Right lung (tissue), 5 donors: ENCODE results near the gene CD40. TPM values are rescaled to one million over a fixed set of nuclear protein-coding genes. Genes with fewer than 3 reads are reported as not detected.
A peak's percentile ranks its signal among the peaks of the same experiment; 100 is the strongest.

Experiments used
- DNase-seq, 2 donors: peaks; one replicate each; pipeline ENCODE4 v3.0.0-alpha.2; 2013
- polyA plus RNA-seq, 5 donors: library from polyadenylated mRNA; unstranded; fragments of 120-200 nt; gene quantifications; one replicate each; pipeline versions ENCODE4 v1.2.1 to v1.2.3, GENCODE V29; 2013; ENCODE audit warnings: inconsistent platforms in 1 of 5, low replicate concordance in 1 of 5; ENCODE audit not compliant: insufficient read length in 5 of 5, insufficient read depth in 1 of 5

Gene CD40
- polyA plus RNA-seq, 5 donors, result 13.7 to 19.4 (median 17.1) TPM

- DNase-seq, result no peak
Observed at GRCh38 chr20:46121184-46121930, 3.2 kb downstream of the CD40 start.

GRCh38 chr20:46122071-46122470 lies 4.0 kb downstream of the CD40 start:
- DNase-seq, result no peak

GRCh38 chr20:46122516-46123481 lies 4.7 kb downstream of the CD40 start:
- DNase-seq, result no peak

- DNase-seq, result no peak
Observed at GRCh38 chr20:46123482-46124245, 5.5 kb downstream of the CD40 start.

- DNase-seq, result no peak
Observed at GRCh38 chr20:46126440-46127056, 8.4 kb downstream of the CD40 start.

DNA sequence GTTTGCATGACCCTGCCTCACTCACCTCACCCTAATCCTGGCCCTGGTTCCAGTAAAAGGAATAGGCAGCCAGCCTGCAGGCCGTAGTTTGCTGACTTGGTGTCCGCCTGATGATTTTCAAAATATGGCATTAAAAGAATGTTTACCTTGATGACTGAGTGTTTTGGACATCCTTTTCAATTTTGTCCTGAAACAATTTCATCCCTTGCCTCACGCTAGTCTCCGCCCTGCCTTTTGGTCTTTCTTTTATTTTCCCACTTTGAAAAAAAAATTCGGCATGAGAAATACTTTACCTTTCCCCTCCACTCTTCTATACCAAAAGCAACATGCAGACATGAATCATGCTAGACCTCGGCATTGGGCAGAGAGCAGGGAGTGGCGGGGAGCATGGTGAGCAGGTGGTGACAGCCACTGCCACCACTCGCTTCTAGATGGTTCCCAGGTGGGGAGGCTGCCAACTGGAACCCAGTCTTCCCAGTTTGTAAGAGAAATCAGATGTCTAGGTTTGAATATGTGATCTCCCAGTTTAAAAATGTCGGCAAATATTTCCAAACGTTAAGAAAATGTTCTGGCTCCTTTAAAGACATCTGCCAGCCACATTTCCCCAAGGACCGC lies 9.4 kb downstream of the CD40 start:
- no peak for DNase-seq

DNA sequence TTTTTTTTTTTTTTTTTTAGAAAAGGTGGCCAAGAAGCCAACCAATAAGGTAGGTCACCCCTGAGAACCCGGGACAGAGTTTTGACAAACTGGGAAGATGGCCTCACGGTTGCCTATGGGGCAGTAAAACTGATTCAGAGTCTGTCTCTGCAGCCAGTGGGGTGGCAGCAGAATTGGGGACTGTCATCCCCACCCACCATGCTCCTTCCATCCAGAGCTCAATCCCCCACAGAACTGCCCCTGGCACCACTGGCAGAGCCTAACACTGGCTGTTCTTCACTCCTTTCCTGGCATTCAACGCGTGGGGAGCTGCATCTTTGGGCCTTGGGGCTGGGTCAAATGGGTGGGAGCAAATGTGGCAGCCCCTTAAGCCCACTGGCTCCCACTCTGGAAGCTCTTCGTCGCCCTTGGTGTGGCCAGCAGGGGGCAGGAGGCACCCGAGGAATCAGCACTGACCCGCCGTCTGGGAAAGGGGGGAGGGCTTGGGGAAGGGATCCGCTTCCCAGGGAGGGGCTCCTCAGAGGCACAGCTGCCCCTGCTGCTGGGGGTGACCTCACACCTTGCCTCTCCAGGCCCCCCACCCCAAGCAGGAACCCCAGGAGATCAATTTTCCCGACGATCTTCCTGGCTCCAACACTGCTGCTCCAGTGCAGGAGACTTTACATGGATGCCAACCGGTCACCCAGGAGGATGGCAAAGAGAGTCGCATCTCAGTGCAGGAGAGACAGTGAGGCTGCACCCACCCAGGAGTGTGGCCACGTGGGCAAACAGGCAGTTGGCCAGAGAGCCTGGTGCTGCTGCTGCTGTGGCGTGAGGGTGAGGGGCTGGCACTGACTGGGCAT lies 10.4 kb downstream of the CD40 start:
- no peak for DNase-seq

GRCh38 chr20:46129955-46130481 lies 11.9 kb downstream of the CD40 start:
- DNase-seq, result no peak

- DNase-seq, result no peak
Observed at GRCh38 chr20:46130534-46130933, 12.4 kb downstream of the CD40 start.

- DNase-seq, result no peak
Observed at GRCh38 chr20:46131396-46131795, 13.3 kb downstream of the CD40 start.

GRCh38 chr20:46132705-46133120 lies 14.6 kb downstream of the CD40 start:
- DNase-seq, result peak in 1 of 2 donors; percentile 46

DNA sequence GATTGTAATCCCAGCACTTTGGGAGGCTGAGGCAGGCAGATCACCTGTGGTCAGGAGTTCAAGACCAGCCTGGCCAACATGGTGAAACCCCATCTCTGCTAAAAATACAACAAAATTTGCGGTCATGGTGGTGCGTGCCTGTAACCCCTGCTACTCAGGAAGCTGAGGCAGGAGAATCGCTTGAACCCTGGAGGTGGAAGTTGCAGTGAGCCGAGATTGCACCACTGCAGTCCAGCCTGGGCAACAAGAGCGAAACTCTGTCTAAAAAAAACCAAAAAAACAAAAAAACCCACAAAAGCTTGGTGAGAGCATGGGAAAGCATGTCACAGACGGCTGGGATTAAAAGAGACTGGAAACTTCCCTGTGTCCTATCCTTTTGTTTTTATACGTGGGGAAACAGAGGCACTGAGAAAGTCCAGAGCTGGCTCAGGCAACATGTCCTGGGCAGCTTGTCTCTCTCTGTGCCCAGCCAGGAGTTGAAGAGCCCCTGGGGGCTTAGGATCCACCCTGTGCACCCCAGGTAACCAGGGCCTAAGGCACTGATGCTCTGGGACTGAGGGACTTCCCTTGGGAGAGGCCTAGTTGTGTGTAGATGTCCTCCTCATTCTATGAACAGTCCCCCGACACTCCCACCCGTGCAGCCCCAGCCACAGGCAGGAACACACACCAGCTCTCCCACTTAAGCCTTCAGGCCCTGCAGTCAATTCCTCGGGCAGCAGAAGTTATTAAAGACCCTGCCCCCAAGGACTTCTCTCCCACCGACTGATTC lies 16.0 kb downstream of the CD40 start:
- no peak for DNase-seq

DNA sequence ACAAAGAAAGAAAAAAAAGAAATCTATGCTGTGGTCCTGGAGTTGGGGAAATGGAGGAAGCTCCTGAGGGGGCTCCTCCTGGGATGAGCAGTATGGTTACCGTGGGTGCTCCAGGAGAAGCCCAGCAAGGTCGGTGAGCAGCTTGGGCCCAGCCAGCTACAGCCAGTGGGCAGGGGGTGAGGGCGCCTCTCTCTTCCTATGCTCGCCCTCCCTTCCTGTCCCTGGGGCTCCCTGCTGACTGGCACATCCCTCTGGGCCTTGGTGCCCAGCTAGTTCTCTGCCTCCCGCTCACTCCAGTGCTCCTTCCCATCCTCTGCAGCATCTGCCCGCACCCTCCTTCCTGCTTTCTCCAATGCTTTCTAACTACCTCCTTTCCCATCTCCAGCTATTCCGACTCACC lies 16.6 kb downstream of the CD40 start:
- no peak for DNase-seq

DNA sequence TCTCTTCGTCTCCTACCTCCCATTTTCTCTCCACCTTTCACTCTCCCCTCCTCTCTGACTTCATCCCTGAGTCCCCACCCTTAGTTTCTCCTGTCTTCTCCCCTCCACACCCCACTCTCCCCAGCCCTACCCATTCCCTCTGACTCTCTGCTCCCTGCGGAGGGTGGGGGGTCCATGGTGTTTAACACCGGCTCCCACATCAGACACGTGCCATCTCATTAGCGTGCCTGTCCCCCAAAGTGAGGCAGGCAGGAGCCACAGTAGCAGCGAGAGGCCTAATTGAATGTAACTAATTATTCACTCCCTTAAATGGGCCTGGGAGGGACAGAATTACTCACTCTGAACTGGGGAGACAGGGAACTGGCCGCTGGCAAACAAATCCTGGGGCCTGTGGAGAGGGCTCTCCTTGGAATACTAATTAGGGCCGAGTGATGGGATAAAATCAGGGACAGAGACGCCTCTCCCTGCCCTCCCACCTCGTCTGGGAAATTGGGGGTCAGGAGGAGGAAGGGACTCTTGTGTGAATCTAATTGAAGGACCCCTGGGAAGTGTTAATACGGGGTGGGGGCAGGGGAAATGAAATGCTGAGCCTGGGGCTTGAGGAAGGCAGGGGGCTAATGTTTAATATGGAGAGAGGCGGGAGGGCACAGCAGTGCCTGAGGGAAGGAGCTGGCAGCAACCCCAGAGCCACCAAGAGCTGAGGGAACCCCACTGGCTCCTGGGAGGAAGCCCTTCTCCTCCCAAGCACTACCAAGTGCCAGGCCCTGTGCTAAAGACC lies 17.9 kb downstream of the CD40 start:
- DNase-seq, result no peak

DNA sequence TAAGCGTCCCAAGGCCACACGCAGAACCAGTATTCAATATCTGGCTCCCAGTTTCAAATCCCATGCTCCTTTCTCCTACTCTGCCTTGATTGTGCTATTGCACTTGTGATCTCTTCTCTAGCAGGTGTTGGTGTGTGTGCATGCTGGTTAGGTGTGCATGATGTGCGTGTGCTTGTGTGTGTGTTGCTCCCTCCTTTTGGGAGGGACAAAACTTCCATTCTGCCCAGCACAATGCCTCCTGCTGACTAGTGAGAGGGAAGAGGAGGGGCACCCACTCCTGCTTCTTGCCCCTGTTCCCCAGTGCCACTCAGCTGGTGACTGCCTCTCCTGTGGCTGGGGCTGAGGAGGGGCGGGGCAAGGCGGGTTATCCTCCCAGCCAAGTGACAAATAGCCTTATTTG lies 19.7 kb downstream of the CD40 start:
- DNase-seq, result no peak

GRCh38 chr20:46139266-46139889 lies 21.3 kb downstream of the CD40 start:
- DNase-seq, result no peak

DNA sequence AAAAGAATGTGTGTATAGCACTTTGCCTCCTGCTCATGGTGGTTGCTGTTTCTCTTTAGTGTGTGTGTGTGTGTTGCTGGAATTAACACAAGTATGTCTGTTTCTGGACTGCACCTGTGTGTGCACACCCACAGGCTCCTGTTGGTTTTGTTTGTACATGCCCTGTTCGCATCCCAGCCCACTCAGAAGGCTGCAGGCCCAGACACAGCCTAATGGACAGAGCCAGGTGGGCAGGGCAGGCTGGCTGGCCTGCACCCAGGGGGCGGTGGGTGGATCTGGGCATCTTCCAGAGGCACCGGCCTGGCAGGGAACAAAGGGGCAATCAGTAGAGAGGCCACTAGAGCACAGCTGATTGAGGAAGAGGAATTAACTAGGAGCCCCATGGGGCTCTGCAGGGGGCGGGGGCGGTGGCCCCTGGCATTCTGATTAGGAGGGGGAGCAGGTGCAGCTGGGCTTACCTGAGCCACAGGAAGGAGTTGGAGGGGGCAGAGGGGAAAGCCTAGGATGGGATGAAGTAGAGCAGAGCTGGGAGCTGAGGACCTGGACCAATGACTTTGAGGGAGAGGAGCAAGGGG lies 21.9 kb downstream of the CD40 start:
- no peak for DNase-seq
